NB4 (cell line): ENCODE results near the gene FAR2.

ENCODE experiments used
- DNase-seq: peaks from one replicate; pipeline ENCODE4 v3.0.0; 2010; ENCODE audit warnings: low read depth
- H3K4me3 ChIP-seq: one replicate; pipeline ENCODE4 v1.5.1; 2011; ENCODE audit warnings: mild to moderate bottlenecking, low read depth, low read length, moderate library complexity
- MYC ChIP-seq: IDR thresholded peaks from 2 replicates; pipeline ENCODE4 v1.6.1; 2011; ENCODE audit warnings: low read depth, low read length
- POLR2A ChIP-seq: IDR thresholded peaks from 2 replicates; pipeline ENCODE4 v1.6.1; 2011; ENCODE audit warnings: mild to moderate bottlenecking; ENCODE audit not compliant: insufficient read length; ENCODE audit errors: extremely low read depth
- TF ChIP-seq, protein P1 (sequence below): IDR thresholded peaks from 2 replicates; pipeline ENCODE4 v1.6.1; 2011; ENCODE audit warnings: low read depth, low read length
- TF ChIP-seq, protein P2 (sequence below): IDR thresholded peaks from one replicate; pipeline ENCODE4 v1.5.1; 2012; ENCODE audit warnings: low read depth, low read length

The FAR2 gene

DNA sequence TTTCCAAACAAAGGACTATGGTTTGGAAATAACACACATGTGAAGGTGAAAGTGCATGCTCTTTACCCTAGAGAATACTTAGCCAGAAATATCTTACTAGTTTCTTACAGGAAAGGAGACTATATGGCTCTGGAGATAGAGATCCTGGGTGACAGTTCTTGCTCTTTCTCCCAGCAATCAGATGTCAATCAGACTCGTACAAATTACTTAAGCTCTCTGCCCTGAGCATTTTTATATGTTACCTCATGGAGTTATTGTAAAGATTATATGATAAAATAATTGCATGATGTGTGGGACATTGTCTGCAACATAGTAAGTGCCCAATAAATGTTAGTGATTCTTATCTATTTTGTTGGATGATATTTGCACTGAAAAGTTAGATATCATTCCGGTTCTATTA, 76.8 kb downstream of the FAR2 start:
- no peak for TF ChIP-seq MYC
- TF ChIP-seq, protein P1, sequence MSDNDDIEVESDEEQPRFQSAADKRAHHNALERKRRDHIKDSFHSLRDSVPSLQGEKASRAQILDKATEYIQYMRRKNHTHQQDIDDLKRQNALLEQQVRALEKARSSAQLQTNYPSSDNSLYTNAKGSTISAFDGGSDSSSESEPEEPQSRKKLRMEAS = no peak
- no peak for DNase-seq
- no peak overlapping the region for H3K4me3 ChIP-seq

DNA sequence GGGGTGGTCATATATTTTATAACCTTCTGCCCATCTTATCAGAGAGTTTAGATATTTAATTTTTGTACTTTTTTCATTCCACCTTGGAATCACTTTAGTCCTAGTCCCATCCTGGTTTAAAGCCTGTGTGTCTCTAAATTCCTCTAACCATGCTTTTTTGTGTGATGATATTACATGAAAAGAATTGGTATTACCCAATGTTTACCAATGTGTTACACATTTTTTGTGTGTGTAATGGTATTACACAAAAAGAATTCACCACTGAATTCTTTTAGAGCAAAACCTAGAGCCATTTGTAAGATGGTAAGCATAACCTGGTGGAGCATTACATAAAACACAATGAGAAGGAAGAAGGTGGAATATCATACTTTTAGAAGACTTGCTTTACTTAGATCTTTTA, 77.5 kb downstream of the FAR2 start:
- TF ChIP-seq, protein P2, sequence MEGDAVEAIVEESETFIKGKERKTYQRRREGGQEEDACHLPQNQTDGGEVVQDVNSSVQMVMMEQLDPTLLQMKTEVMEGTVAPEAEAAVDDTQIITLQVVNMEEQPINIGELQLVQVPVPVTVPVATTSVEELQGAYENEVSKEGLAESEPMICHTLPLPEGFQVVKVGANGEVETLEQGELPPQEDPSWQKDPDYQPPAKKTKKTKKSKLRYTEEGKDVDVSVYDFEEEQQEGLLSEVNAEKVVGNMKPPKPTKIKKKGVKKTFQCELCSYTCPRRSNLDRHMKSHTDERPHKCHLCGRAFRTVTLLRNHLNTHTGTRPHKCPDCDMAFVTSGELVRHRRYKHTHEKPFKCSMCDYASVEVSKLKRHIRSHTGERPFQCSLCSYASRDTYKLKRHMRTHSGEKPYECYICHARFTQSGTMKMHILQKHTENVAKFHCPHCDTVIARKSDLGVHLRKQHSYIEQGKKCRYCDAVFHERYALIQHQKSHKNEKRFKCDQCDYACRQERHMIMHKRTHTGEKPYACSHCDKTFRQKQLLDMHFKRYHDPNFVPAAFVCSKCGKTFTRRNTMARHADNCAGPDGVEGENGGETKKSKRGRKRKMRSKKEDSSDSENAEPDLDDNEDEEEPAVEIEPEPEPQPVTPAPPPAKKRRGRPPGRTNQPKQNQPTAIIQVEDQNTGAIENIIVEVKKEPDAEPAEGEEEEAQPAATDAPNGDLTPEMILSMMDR = no peak
- TF ChIP-seq MYC = no peak
- TF ChIP-seq, protein P1 = no peak
- TF ChIP-seq POLR2A = no peak
- no peak overlapping the region for H3K4me3 ChIP-seq
- DNase-seq = no peak

DNA sequence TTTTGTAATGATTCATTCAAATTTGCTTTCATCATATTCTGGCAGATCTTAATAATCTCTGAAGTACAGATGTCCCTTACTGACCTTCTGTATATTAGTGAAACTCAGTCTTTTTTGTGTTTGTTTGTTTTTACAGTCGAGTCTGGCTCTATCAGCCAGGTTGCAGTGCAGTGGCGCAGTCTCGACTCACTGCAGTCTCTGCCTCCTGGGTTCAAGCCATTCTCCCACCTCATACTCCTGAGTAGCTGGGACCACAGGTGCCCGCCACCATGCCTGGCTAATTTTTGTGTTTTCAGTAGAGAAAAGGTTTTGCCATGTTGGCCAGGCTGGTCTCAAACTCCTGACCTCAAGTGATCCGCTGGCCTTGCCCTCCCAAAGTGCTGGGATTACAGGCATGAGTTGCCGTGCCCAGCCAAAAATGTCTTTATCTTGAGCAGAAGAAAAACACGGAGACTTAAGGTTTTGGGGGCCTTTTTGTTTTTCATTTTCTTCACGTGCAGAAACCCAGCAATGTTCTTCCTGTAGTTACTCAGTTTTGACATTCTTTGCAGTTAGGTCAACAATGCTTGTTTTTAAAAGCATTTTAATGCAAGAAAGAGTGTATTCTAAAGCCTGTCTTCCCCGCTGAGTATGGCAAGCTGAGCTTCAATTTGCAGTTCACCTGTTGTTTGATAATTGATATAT, 79.5 kb downstream of the FAR2 start:
- TF ChIP-seq, protein P1 = no peak
- TF ChIP-seq, protein P2 = no peak
- TF ChIP-seq POLR2A (no peak), MYC (no peak)
- DNase-seq = no peak
- no peak overlapping the region for H3K4me3 ChIP-seq

DNA sequence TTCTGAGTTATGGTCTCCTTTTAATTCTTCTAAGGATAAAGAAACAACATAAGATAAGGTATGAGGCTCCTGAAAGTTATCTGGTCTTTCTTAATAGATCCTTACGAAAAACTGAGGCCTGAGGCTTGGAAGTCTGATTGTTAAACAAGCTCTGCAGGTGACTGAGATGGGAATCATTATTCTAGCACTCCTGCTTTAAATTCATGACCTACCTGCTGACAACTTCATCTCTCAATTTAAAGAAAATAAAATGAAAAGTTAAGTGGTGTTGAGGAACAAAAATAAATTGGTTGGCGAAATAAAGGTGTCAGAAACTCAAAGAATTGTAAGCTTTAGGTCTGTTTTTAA, 80.1 kb downstream of the FAR2 start:
- no peak for TF ChIP-seq MYC
- TF ChIP-seq, protein P1 = no peak
- TF ChIP-seq, protein P2 = no peak
- no peak for TF ChIP-seq POLR2A
- DNase-seq = no peak

DNA sequence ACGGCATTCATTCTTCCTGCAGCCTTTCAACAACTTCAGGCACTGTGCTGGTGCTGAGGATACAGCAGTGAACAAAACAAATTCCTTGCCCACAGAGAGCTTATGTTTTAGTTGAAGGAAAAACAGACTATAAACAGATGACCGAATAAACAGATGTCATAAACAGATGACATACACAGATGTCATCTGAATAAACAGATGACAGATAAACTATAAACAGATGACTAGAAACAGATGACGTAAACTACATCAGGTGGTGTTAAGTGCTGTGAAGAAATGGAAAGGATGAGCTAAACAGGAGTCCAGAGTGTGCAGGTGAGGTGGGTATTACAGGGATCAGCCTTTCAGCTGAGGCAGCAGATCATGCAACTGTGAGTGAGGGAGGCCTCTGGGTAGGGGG, 80.9 kb downstream of the FAR2 start:
- DNase-seq = no peak
- TF ChIP-seq, protein P2 = no peak
- TF ChIP-seq POLR2A (no peak), MYC (no peak)
- TF ChIP-seq, protein P1 = no peak
- H3K4me3 ChIP-seq = no peak overlapping the region

More for the DNA sequence above, 80.1 kb downstream of the FAR2 start:
- no peak overlapping the region for H3K4me3 ChIP-seq

DNA sequence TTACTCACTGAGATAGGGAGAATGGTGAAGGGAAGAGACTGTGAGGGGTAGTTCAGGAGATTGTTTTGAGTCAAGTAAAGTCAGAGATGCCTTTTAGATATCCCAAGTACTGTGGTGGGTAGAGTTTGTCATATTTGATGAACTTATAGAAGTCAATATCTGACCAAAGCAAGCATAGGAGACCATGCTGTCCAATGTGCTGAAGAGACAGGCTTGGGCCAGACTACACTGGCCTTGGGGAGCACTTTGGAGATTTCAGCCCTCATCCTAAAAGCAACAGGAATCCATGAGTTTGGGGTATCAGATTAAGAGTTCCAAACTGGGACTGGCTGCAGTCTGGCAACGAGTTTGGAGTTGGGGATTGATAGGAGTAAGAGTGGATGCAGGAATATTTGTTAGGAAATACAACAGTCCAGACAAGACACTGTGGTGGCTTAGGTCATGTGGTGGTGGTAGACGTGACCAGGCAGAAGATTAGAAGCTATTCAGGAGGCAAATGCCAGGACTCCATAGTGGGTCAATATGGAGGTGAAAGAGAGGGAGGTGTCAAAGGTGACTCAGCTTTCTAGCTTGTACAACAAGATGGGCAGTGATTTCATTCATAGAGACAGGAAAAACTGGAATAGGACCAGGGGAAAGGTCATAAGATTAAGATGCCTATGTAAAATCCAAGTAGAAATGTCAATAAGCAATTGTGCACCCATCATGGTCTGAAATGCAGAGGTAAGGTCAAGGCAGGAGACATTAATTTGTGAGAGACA, 81.9 kb downstream of the FAR2 start:
- no peak for DNase-seq
- no peak overlapping the region for H3K4me3 ChIP-seq

More for the DNA sequence above, 81.9 kb downstream of the FAR2 start:
- no peak for TF ChIP-seq POLR2A
- TF ChIP-seq, protein P2 = no peak
- TF ChIP-seq MYC = no peak
- TF ChIP-seq, protein P1 = no peak
